ENCODE data around the gene DRC1.

DRC1 gene

GRCh38 chr2:26442301-26442700 lies 40.6 kb downstream of the DRC1 start:
- no peak for FAIRE-seq
- no peak for DNase-seq (ENCODE audit: insufficient read length, low spot score)

DNA sequence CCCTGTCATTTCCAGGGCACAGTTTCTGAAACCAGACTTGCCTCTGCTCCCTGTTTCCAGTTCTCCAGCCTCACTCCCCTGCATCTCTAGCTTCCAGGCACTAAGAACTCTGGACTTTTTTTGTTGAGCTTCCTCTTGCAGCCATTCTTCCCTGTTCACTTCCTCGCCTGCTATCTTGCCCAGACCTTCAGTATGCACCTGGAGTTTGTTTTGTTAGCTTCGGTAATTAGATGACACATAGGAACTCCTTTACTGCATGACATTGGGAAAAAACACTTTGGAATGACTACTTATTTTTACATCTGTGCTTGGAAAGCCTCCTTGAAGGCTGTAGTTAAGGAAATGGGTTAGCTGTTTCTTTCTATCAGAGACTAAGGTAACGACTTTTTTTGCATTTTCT lies 41.0 kb downstream of the DRC1 start:
- FAIRE-seq, result no peak
- DNase-seq (ENCODE audit: insufficient read length, low spot score), result no peak

- no peak for DNase-seq (ENCODE audit: insufficient read length, low spot score)
- FAIRE-seq, result no peak
Observed at GRCh38 chr2:26444236-26444635, 42.5 kb downstream of the DRC1 start.

DNA sequence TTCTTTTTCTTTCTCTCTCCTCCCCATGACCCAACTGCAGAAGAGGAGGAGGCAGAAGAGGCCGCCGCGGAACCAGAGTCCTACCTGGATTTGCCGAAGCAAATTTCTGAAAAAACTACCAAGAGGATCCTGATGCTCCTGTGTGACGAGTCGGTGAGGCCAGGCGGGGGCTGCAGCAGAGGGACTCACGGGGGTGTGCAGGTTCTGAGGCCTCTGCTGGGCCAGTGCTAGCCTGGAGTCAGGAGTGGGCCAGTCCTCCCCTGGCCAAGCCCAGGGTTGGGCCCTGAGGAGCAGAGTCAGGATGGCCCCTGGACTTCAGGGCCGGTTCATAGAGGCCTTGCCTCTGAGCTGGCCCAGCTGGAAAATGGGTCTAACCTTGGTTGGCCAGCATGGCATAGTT lies 46.9 kb downstream of the DRC1 start:
- no peak for FAIRE-seq
- no peak for DNase-seq (ENCODE audit: insufficient read length, low spot score)

DNA sequence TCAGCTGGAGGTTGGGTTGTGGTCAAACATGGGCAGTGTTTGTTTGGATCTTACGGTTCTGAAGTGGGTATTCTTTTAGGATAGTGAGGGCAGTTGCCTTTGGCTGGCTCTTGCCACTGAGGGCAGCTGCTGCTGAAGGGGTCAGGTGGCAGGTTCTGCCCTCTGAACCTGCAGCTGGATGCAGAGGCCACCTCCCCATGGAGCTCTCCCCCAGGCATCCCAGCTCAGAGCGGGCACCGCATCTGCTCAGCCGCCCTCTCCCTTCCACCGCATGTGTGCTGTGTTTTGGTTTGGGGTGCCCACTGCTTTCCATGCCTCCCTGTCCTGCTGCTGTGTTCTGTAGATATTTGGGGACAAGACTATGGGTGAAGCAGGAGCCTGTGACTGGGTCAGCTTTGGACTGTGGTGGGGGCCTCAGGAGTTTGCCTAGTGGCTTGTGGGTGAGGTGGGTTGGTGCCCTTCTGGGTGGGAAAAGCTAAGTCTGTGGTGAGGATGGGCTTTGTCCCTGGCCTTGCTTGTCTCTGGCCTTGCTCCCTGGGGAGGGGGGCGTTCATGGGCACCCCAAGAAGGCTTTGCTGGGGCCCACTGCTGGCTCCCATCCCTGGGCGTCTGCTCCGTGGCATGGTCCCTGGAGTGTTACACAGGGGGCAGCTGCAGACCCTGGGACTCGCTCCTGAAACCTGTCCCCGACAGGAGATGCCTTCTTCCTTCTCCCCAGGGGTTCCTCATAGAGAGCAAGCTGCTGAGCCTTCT lies 47.7 kb downstream of the DRC1 start:
- FAIRE-seq, result no peak
- DNase-seq (ENCODE audit: insufficient read length, low spot score), result no peak

DNA sequence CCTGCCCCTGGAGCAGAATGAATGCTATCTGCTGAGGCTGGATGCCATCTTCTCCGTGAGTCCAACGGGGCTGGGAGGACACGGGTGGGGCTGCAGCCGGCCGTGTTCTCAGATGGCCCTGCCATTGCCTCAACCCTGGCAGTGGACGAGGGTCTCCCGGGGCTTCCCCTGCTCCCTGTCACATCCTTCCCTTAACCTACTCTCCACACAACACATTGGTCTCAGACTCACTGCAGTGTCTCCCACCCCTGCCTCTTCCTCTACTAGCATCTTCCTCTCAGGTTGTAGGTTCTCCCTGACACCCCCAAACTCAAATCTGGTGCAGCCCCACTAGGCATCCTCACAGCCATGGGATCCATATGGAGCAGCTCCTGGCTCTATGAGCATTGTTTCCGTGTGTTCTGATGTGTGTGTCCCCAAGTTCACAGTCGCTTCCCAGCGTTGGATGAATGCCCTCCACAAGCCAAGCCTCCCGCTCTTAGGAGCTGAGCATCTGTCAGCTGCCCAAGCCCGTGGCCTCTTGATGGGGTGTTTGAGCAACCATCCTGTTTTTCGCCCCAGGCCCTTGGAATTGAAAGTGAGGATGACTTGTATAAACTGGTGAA lies 48.4 kb downstream of the DRC1 start:
- no peak for FAIRE-seq
- DNase-seq (ENCODE audit: insufficient read length, low spot score), result no peak

GRCh38 chr2:26451700-26452099 lies 50.0 kb downstream of the DRC1 start:
- no peak for FAIRE-seq
- DNase-seq (ENCODE audit: insufficient read length, low spot score), result no peak

GRCh38 chr2:26453421-26454329 lies 52.0 kb downstream of the DRC1 start:
- FAIRE-seq, result no peak
- no peak for DNase-seq (ENCODE audit: insufficient read length, low spot score)

GRCh38 chr2:26454561-26455001 lies 52.9 kb downstream of the DRC1 start:
- FAIRE-seq (no peak), DNase-seq (ENCODE audit: insufficient read length, low spot score) (no peak)

DNA sequence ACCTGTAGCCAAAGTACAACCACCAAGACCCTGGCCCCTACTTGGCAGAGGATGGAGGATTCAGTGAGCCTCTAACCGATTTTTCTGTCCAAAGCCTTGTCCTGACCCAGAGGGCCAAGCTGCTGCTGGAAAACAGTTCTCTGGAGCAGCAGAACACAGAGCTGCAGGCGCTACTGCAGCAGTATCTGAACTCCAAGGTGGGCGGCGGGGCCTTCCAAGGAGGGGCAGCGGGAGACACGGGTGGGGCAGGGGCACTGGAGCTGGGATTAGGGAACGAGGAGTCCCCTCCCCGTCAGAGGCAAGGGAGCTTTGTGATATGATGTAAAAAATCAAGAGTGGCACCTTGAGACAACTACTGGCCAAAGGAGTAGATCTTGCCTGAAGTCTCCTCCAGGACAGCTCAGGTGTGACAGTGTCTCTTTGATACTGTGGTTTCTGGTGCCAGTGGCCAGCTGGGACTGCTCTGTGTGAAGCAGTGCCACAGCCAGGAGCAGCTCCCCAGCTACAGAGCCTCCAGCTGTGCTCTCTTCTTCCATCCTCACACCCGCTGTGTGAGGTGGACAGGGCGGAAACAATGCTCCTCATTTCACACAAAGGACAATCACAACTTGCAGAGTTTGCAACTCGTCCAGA lies 53.4 kb downstream of the DRC1 start:
- FAIRE-seq, result no peak
- DNase-seq (ENCODE audit: insufficient read length, low spot score), result no peak

DNA sequence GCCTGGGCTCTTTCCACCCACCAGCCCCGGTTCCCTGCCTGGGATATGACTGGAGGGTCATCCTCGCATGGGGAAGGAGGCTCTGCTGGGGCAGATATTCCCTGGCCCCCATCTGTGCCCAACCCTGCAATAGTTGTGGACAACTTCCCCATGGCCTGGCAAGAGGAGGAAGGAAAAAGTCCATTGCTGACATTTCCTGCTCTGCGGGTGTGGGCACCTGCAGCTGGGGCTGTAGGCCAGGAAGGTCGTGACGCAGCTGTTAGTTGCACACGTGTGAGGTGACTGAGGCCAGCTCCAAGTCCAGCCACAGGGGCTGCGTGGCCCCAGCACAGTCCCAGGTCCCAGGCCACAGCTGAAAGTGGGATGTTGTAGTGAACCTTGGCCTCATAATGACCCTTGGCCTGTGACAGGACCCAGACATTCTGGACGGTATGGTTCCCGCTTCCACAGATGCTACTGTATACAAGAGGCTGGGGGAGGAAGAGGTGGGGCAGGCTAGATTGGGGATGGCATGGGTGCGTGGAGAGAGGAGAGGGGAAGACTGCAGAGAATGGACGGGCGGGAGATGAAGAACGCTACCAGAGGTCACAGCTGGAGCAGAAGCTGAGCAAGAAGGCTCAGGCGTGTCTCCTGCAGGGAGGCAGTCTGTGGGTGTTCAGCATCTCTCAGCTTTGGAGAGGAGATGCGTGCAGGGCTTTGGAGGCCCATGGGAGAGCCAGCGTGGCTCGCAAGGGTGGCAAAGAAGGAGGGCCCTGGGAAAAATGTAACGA lies 54.1 kb downstream of the DRC1 start:
- DNase-seq (ENCODE audit: insufficient read length, low spot score) (no peak), FAIRE-seq (no peak)

GRCh38 chr2:26456440-26457250 lies 54.9 kb downstream of the DRC1 start:
- no peak for FAIRE-seq

DNA sequence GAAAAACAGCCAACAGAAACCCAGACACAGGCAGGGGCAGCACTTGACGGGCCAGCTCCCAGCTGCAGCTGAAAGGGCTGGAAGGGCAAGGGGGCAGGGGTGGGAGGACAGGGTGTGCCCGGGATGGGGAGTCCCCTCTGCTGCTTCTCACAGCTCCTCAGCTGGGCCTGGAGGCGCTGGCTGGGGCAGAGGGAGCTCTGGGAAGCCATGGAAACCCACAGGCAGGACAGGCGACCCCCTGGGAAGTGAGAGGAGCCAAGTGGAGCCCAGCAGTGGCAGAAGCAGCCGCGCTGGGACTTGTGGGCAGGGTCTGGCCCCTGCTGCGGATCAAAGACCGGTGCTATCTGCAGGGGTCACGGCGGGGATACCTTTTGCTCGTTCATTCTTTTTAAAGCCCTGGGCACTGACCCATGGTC lies 55.5 kb downstream of the DRC1 start:
- no peak for FAIRE-seq
- no peak for DNase-seq (ENCODE audit: insufficient read length, low spot score)

More at GRCh38 chr2:26456440-26457250, 54.9 kb downstream of the DRC1 start:
- DNase-seq (ENCODE audit: insufficient read length, low spot score), result no peak

GRCh38 chr2:26457695-26458364 lies 56.1 kb downstream of the DRC1 start:
- no peak for DNase-seq (ENCODE audit: insufficient read length, low spot score)
- FAIRE-seq, result no peak

GRCh38 chr2:26458365-26459042 lies 56.8 kb downstream of the DRC1 start:
- FAIRE-seq (no peak), DNase-seq (ENCODE audit: insufficient read length, low spot score) (no peak)

DNA sequence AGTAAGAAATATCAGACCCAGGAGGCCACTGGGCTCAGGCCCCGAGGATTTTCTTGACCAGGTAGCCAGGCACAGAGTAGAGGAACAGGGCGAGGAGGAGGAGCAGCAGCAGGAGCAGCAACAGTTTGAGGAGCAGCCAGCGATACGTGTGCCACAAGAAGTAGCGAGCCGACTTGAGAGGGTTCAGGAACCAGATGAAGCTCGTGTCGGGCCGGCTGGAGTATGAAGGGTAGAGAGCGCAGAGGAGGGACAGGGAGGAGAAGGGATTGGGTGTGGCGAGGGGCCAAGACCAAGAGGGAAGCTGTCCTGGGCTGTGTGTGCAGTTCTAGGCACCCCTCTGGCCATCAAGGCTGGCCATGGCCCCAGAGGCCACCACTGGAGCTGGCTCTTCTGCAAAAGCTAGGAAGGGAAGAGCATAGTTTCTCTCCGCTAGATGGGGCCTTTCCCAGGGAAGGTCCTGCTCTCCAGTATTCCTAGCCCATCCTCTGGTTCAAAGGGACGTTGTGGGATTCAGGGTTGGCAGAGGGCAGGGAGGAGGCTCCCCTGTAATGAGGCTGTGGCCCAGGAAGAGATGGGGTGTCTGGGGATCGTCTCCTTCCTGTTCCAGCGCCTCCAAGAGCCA lies 58.4 kb downstream of the DRC1 start:
- FAIRE-seq (no peak), DNase-seq (ENCODE audit: insufficient read length, low spot score) (no peak)

DNA sequence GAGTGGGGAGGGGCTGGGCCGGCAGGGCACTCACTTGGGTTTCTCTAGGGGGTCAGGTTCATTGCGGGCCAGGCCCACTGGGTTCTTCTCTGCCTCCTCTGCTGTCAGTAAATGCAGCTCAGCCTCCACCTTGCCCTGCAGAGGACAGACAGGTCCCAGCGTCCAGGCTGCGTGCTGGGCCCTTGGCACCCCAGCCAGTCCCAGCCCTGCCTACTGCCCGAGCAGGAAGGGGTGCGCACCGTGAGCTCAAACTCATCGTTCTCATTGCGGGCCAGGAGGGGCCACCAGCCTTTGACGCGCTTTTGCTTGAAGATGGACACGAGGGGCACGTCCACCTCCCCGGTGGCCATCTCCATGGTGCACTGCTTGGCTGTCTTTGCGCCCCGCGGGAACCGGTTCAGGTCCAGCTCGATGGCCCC lies 58.9 kb downstream of the DRC1 start:
- FAIRE-seq, result no peak
- DNase-seq (ENCODE audit: insufficient read length, low spot score), result no peak

DNA sequence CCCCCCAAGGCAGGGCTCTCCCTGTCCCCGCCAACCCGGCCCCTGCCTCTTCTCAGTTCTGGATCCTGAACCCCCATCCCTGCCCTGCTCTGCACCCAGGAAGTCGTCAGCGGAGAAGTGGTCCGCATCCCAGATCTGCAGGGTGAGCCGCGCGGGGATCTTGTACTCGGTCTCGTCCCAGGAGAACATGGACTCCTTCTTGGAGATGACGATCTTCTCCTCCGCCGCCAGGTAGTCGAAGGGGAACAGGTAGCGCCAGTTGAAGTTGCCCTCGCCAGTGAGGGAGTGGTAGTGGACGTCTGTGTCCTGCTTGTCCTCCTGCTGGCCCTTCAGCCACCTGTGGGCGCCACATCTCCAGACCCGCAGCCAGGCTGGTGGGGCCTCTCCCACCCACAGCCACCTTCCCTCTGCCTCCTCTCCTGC lies 59.9 kb downstream of the DRC1 start:
- FAIRE-seq (no peak), DNase-seq (ENCODE audit: insufficient read length, low spot score) (no peak)

All from GM19239 (cell line).